Right lobe of liver (tissue), 4 donors: ENCODE data around the gene BMAL1.

Experiments
- POLR2A ChIP-seq: fragments of 450-650 bp; IDR thresholded peaks from one replicate; pipeline ENCODE4 v1.6.1; 2017; ENCODE audit warnings: antibody characterized with exemption, mild to moderate bottlenecking
- TF ChIP-seq, protein P1 (sequence below), 4 donors: fragments of 200-600 bp in 3 of 4; fragments of 450-650 bp in 1 of 4; IDR thresholded peaks; one replicate each; pipeline versions ENCODE4 v1.5.1 to v1.8.0; 2016 to 2022; ENCODE audit warnings: antibody characterized with exemption in 4 of 4, mild to moderate bottlenecking in 2 of 4
- donor health status: DM: no; HTN: no; CAD: no.
- donor health status: DM: no; HTN: no; CAD: no.
- donor health status: DM: no; HTN: yes; CAD: no.

DNA sequence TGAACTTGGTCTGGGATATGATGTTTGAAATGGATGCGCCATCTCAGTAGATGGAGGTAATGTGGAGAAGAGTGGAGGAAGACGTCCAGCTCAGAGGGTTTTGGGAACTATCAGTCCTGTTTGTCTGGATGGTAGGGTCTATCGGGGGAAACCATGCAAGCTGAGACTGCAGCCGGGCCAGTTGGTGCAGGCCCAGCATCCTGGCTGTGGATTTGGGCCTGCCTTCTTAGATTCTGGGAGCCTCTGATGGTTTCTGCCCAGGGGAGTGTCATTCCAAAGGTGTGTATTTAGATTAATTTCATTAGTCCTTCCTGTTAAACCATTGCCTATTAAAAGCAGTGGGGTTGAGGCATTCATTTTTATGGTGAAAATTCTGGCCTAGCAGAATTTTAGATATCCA is 31.6 kb downstream of the BMAL1 start:
- TF ChIP-seq, protein P1, sequence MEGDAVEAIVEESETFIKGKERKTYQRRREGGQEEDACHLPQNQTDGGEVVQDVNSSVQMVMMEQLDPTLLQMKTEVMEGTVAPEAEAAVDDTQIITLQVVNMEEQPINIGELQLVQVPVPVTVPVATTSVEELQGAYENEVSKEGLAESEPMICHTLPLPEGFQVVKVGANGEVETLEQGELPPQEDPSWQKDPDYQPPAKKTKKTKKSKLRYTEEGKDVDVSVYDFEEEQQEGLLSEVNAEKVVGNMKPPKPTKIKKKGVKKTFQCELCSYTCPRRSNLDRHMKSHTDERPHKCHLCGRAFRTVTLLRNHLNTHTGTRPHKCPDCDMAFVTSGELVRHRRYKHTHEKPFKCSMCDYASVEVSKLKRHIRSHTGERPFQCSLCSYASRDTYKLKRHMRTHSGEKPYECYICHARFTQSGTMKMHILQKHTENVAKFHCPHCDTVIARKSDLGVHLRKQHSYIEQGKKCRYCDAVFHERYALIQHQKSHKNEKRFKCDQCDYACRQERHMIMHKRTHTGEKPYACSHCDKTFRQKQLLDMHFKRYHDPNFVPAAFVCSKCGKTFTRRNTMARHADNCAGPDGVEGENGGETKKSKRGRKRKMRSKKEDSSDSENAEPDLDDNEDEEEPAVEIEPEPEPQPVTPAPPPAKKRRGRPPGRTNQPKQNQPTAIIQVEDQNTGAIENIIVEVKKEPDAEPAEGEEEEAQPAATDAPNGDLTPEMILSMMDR (IDR thresholded peaks at IDR 0.05): no peak
- TF ChIP-seq POLR2A: no peak
